T-helper 2 cell treated with Interferon-gamma antibody and Interleukin-4, amounts not matched to agents 100 ng/mL and 5 ng/mL, for 36 hours (primary cell): ENCODE measurements around the gene HNRNPM. TPM values are rescaled to one million over a fixed set of nuclear protein-coding genes. Genes with fewer than 3 reads are reported as not detected.

Experiments used
- intact Hi-C: fragments of 100-400 bp; cut with micrococcal nuclease; formaldehyde crosslinking; loops from one replicate; pipeline ENCODE4 v1.15.1; 2023
- total RNA-seq: library from RNA; stranded (reverse); gene quantifications from 2 replicates; pipeline ENCODE4 v1.2.3, GENCODE V29; 2022

The HNRNPM gene
- total RNA-seq, 1 donor from 2014 or later = 328 TPM

- intact Hi-C loops = no loop called here
Measured at GRCh38 chr19:8485561-8486371, 41.0 kb downstream of the HNRNPM start.

- intact Hi-C loops = loop anchor here (1.0 kb wide), 1 partner anchor 31 kb away; no protein-coding TSS in a partner anchor
Measured at GRCh38 chr19:8486661-8487136, 41.9 kb downstream of the HNRNPM start.

- intact Hi-C loops = loop anchor here (1.0 kb wide), 1 partner anchor 30 kb away; no protein-coding TSS in a partner anchor
Measured at GRCh38 chr19:8487137-8487851, 42.5 kb downstream of the HNRNPM start.

- intact Hi-C loops = no loop called here
Measured at GRCh38 chr19:8488365-8488764, 43.6 kb downstream of the HNRNPM start.

- intact Hi-C loops = no loop called here
Measured at GRCh38 chr19:8489561-8490394, 45.0 kb downstream of the HNRNPM start.

GRCh38 chr19:8490395-8490760 is 45.6 kb downstream of the HNRNPM start:
- intact Hi-C loops = no loop called here

GRCh38 chr19:8490873-8491272 is 46.1 kb downstream of the HNRNPM start:
- intact Hi-C loops = no loop called here

GRCh38 chr19:8491574-8491973 is 46.8 kb downstream of the HNRNPM start:
- intact Hi-C loops = no loop called here

GRCh38 chr19:8494158-8494557 is 49.4 kb downstream of the HNRNPM start:
- intact Hi-C loops = no loop called here

GRCh38 chr19:8498295-8498694 is 53.5 kb downstream of the HNRNPM start:
- intact Hi-C loops = no loop called here

- intact Hi-C loops = no loop called here
Measured at GRCh38 chr19:8499048-8499833, 54.5 kb downstream of the HNRNPM start.

GRCh38 chr19:8500158-8500557 is 55.4 kb downstream of the HNRNPM start:
- intact Hi-C loops = no loop called here

GRCh38 chr19:8501516-8501915 is 56.7 kb downstream of the HNRNPM start:
- intact Hi-C loops = no loop called here

- intact Hi-C loops = no loop called here
Measured at GRCh38 chr19:8501981-8502380, 57.2 kb downstream of the HNRNPM start.

- intact Hi-C loops = no loop called here
Measured at GRCh38 chr19:8503510-8503909, 58.7 kb downstream of the HNRNPM start.

GRCh38 chr19:8504171-8504570 is 59.4 kb downstream of the HNRNPM start:
- intact Hi-C loops = no loop called here

- intact Hi-C loops = no loop called here
Measured at GRCh38 chr19:8504919-8505318, 60.1 kb downstream of the HNRNPM start.

GRCh38 chr19:8505680-8506401 is 61.1 kb downstream of the HNRNPM start:
- intact Hi-C loops = no loop called here

- intact Hi-C loops = no loop called here
Measured at GRCh38 chr19:8506402-8506957, 61.7 kb downstream of the HNRNPM start.

GRCh38 chr19:8510589-8511115 is 65.9 kb downstream of the HNRNPM start:
- intact Hi-C loops = no loop called here
